Activated naive CD8-positive, alpha-beta T cell treated with anti-CD3 and anti-CD28 coated beads, Interleukin-2, amount 50 U/mL, for 16 hours (primary cell): ENCODE data around the gene RFLNA.
"Not testable (repeated sequence)": the region's sequence is repeated elsewhere in the genome, so short reads cannot be mapped to it uniquely, and the experiment has no call there.

Source experiments
- DNase-seq: peaks from one replicate; pipeline ENCODE4 v3.0.0-alpha.2; 2020; ENCODE audit warnings: low read depth, low spot score

The RFLNA gene

DNA sequence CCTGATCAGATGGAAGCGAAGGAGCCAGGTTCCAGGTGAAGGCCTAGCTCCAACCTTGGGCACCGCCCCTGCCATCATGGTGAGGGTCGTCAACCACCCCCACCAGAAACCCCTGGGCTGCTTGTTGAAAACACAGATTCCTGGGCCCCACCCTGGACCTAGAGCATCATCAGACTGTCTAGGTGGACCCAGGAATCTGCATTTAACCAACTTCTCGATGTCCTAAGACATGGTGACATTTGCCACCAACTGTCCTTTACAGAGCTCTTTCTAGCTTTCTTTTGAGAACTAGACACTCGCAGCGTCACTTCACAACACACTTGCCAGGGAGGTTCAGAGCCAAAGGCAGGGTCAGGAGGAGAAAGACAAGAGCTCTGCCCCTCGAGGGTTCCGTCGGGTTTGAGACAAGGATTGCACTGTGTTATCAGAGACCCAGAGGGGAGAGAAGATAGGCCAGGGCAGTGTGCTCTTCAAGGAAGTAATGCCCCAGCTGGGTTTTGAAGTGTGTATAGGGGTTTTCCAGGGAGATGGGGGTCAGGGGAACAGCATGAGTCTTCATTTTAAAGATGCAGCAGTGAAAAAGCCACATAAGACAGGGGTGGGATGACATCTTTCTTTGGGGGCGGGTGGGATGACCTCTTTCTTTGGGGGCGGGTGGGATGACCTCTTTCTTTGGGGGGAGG, 24.6 kb downstream of the RFLNA start:
- DNase-seq: no peak

- DNase-seq: peak; percentile 21
These were observed 26.2 kb downstream of the RFLNA start for GRCh38 chr12:124321040-124321481.

- DNase-seq: no peak
These were observed 26.8 kb downstream of the RFLNA start for GRCh38 chr12:124321556-124322270.

- no peak for DNase-seq
These were observed 27.5 kb downstream of the RFLNA start for GRCh38 chr12:124322271-124322998.

DNA sequence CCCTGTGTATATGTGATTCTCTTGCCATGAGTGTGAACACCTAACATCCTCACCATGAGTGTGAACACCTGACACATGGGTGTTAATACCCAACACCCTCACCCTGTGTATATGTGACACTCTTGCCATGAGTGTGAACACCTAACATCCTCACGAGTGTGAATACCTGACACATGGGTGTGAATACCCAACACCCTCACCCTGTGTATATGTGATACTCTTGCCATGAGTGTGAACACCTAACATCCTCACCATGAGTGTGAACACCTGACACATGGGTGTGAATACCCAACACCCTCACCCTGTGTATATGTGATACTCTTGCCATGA, 28.1 kb downstream of the RFLNA start:
- not testable (repeated sequence) for DNase-seq

DNA sequence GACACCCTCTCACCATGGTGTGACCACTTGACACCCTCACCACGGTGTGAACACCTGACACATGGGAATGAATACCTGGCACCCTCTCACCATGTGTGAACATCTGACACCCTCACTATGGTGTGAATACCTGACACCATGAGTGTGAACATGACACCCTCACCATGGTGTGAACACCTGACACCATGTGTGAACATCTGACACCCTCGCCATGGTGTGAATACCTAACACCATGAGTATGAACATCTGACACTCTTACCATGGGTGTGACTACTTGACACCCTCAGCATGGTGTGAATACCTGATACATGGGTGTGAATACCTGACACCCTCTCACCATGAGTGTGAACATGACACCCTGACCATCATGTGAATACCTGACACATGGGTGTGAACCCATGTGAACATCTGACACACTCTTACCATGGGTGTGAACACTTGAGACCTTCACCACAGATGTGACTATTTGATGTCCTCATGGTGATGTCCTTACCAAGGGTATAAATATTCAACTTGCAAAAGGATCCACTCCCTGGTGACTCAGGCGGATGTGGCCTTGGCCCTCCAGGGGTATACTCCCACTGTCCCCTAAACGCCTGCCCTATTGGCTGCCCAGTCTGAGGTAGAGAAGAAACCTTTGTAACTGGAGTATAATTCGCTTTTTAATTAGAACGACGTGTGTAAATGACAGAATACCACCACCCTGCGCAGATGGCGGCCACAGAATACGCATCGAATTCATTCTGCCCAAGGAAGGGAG, 29.1 kb downstream of the RFLNA start:
- no peak for DNase-seq

DNA sequence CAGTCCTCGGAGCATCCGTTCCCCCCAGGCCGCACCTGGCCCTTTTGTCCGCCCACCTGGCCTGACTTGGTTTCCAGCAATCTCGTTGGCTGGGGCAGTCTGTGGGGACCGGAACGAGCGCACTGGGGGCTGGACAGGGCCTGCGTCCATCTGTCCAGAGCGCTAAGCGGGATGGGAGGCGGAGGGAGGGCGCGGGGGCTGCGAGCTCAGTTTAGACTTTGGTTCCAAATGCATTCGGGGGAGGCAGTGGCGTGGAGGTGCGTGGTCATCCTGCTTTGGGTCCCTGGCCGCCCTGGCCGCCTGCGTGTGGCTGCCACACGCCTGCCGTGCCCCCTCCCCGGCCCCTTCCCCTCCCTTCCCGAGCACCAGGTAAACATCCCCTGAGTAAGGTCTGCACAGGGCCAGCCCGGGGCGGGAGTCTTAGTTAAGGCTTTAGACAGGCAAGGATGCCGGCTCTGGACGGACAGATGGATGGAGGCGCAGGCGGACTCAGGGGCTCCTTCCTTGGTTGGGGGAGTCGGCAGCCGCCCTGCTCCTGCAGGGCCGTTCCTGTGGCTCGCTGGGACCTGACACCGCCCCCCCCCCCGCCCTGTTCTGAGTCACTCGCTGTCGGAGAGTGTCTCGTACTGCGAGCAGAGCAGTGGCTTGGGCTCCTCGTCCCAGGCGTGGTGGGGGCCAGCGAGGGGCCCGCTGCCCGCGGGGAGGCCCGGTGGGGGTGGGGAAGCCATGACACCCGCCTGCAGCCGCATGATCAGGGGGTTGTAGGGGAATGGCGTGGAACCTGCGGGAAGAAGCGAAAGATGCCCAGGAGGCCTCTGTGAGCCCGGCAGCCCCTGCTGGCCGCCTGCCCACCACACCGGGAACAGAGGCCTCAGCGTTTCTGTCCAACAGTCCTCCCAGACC, 30.2 kb downstream of the RFLNA start:
- no peak for DNase-seq

DNA sequence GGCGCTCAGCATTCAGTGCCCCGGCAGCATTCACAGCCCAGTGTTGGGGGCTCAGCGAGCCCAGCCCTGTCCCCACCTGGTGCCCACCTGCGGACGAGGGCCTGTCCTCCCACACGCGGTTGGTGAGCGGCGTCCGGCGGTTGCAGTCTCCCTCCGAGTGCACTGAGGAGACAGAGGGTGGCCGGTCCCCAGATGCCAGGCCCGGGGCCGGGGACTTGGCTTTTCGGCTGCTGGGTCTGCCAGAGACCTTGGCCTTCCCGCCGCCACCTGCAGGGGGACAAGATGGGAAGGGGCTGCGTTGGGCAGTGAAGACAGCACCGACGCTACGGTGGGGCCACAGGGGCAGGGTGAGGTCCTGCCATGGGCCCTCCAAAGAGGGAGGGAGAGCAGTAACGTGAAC, 31.2 kb downstream of the RFLNA start:
- DNase-seq: no peak

DNA sequence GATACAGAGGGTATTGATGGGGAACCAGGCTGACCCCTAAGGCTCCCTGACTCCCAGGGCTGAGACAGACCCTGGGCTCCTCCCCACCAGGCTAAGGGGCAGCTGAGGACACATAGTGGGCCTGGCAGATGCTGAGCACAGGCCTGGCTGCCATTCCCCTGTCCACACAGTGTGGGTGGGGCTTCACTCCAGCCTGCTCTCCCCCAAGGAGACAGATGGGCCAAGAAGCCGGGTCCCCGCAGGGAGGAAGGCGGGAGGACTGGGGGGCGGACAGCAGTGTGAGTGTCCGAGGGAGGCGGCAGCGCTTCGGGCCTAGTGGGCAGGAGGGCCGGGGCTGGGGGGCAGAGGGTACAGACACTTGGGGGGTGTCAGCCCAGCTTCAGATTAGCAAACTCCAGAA, 32.0 kb downstream of the RFLNA start:
- DNase-seq: no peak

GRCh38 chr12:124327362-124328043, 32.6 kb downstream of the RFLNA start:
- no peak for DNase-seq

DNA sequence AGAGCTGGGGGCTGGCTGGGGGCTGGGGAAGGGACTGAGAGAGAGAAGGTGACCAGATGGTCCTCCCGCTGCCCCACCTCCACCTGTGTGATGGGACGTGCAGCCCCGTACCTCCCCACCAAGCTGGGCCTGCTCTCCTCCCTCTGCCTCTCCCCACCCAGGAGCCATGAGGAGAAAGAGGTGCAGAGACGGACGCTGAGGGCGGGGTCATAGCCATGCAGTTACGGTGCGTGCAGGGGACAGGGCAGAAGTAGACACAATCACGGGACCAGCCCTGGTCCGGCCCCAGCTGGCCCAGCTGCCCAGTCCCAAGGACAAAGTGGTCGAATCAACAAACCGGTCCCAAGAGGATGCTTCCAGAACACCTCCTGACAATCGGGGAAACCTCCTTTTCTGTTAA, 33.2 kb downstream of the RFLNA start:
- no peak for DNase-seq

- no peak for DNase-seq
These were observed 33.7 kb downstream of the RFLNA start for GRCh38 chr12:124328636-124329035.

- no peak for DNase-seq
These were observed 37.3 kb downstream of the RFLNA start for GRCh38 chr12:124332058-124332672.

DNA sequence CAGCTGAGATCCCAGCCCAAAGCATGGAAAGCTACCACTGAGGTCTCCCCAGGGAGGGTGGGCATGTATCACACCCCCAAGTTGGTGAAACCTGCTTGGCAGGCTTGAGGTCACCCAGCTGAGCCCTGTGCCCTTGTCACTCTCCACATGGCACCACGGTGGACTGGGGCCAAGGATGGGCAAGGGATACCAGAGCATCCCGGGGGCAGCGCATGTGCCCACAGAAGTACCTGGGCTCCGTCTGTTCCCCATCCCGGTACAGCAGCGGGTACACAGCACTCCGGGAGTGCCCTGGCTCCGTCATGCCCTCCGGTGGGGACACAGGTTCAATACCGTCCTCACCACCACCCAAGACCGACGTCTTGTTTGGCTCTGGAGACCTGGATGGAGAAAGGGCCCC, 38.0 kb downstream of the RFLNA start:
- DNase-seq: no peak

DNA sequence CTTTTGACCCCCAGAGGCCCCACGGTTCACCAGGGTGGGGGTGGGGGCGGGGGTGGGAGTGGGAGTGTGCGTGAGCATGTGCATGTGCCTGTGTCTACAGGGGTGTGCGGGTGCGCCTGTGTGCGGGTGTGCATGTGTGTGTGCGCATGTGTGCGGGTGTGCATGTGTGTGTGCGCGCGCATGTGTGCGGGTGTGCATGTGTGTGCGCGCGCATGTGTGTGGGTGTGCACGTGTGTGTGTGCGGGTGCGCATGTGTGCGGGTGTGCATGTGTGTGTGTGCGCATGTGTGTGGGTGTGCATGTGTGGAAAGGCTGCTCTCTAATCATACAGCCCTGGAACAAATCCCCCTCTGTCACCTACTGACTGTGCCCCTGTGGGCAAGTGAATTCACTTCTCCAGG, 38.8 kb downstream of the RFLNA start:
- no peak for DNase-seq

GRCh38 chr12:124334266-124334665, 39.4 kb downstream of the RFLNA start:
- no peak for DNase-seq

DNA sequence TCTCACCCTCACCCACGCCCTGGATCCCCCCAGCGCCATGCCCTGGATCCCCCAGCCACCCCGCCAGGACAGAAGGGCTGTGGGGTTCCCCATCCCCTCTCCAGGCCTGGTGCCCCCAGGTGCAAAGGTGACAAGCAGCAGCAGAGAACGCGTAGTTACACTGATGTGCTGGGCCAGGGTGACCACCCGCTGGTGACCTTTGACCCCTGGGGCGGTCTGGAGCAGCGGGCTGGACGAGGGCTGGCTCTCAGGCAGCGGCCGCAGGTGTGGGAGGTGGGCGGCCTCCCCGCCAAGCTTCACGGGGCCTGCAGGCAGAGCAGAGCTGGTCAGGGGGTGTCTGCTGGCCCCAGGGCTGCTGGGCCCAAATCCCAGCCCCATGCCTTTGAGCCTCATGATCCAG, 40.1 kb downstream of the RFLNA start:
- DNase-seq: no peak

DNA sequence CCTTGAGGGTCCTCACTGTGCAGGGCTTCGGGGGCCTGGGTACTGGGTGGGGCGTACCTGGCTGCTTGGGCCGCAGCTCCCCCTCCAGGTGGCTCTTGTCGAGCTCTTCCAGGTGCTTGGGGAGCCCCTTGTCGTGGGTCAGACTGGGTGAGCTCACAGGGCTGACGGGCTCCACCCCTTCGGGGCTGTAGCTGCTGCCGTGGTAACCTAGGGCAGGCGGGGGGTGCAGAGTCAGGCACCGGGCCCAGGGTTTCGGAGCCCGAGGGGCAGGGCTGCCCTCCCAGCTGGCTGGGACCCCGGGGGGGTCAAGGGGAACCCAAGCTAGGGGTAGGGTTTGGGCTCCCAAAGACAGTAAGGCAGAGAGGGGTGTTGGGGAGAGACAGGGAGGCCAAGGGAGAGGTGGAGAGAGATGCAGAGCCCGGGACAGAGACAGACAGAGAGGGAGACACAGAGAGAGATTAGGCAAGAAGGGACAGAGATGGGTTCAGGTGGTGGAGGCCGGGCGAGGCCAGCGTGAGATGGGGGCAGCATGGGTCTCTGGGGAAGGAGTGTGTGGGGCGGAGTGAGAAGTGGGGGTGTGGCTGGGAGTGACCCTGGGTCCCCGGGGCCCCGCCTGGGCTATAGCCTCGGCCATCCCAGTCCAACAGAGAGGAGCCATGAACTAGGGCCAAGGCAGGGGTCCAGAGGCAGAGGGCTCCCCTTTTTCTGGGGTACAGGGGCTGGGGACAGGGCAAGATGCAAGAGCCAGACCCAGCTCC, 40.7 kb downstream of the RFLNA start:
- DNase-seq: no peak

DNA sequence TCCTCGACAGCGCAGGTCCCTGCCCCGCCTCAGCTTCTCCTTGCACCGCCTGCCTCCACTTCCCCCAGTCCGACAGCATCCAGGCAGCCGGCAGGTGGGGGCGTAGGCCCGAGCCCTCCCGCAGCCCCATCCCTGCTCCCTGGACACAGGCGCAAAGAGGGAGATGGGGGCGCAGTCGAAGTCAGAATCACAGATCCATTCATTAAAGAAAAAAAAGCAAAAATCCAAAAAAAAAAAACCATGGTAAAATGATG, 41.2 kb downstream of the RFLNA start:
- DNase-seq: no peak
